H1 (cell line): ENCODE measurements around the gene SHROOM3. TPM values are rescaled to one million over a fixed set of nuclear protein-coding genes. Genes with fewer than 3 reads are reported as not detected.

Experiments used
- HDAC2 ChIP-seq, 2 experiments: fragments of 300-600 bp in 1 of 2; sonication (generic) in 1 of 2; IDR thresholded peaks; 2 replicates each; pipeline ENCODE4 v1.6.1; 2011 to 2012; ENCODE audit warnings: low read depth in 2 of 2, low read length in 2 of 2, mild to moderate bottlenecking in 2 of 2, moderate library complexity in 2 of 2, borderline replicate concordance in 1 of 2, inconsistent platforms in 1 of 2
- NRF1 ChIP-seq: IDR thresholded peaks from 2 replicates; pipeline ENCODE4 v1.6.1; 2011; ENCODE audit warnings: mild to moderate bottlenecking, low read depth, low read length, improper control_type of control experiment
- RAD21 ChIP-seq, 2 experiments: IDR thresholded peaks in 1 of 2; conservative IDR thresholded peaks in 1 of 2; 2 replicates each; pipeline ENCODE4 v1.6.1; 2011; ENCODE audit warnings: low read depth in 2 of 2, low read length in 2 of 2, improper control_type of control experiment in 1 of 2, inconsistent platforms in 1 of 2, mild to moderate bottlenecking in 1 of 2, moderate library complexity in 1 of 2
- RNF2 ChIP-seq: fragments of 200-900, 300-1000 bp; sonication (generic); IDR thresholded peaks from 2 replicates; pipeline ENCODE4 v1.7.1; 2016; ENCODE audit warnings: borderline replicate concordance, low read depth, mild to moderate bottlenecking, antibody characterized with exemption, low read length; ENCODE audit not compliant: poor library complexity, severe bottlenecking; ENCODE audit errors: missing control alignments
- SAP30 ChIP-seq: fragments of 300-600 bp; sonication (generic); IDR thresholded peaks from 2 replicates; pipeline ENCODE4 v1.7.1; 2012; ENCODE audit warnings: low read length, moderate library complexity, mild to moderate bottlenecking, inconsistent platforms; ENCODE audit not compliant: insufficient read depth, insufficient replicate concordance
- TAF1 ChIP-seq: IDR thresholded peaks from 2 replicates; pipeline ENCODE4 v1.6.1; 2011; ENCODE audit warnings: mild to moderate bottlenecking, low read depth, low read length
- TEAD4 ChIP-seq: IDR thresholded peaks from 2 replicates; pipeline ENCODE4 v1.6.1; 2012; ENCODE audit warnings: low read depth, low read length, inconsistent platforms, mixed read lengths
- polyA plus RNA-seq, 7 experiments: library from polyadenylated mRNA; depleted of rRNA in 3 of 7; stranded (reverse) in 5 of 7; unstranded in 2 of 7; fragments of >200 nt in 5 of 7; fragments of 200-250 nt in 2 of 7; gene quantifications; 1 replicate in 5 of 7; 2 replicates in 1 of 7; 4 replicates in 1 of 7; pipeline versions ENCODE4 v1.2.1 to v1.2.3, GENCODE V29; 2011 to 2013; ENCODE audit warnings: missing spikeins in 2 of 7, mixed read lengths in 2 of 7
- total RNA-seq: library from RNA; stranded (reverse); fragmentation: NEBNext Ultra II Directional; extraction: Animal tissue kit (Norgen Biotek cat#: 25700); gene quantifications from 2 replicates; pipeline ENCODE4 v1.2.1, GENCODE V29; 2021
- TF ChIP-seq, protein P1 (sequence below): IDR thresholded peaks from 2 replicates; pipeline ENCODE4 v1.6.1; 2012; ENCODE audit warnings: low read length, inconsistent platforms

The SHROOM3 gene
- total and polyA plus RNA-seq, 2 of the 8 experiments (the other 6 are each of a cell fraction or from before 2014, with no cell fraction given): 15.8 to 34.0 TPM

DNA sequence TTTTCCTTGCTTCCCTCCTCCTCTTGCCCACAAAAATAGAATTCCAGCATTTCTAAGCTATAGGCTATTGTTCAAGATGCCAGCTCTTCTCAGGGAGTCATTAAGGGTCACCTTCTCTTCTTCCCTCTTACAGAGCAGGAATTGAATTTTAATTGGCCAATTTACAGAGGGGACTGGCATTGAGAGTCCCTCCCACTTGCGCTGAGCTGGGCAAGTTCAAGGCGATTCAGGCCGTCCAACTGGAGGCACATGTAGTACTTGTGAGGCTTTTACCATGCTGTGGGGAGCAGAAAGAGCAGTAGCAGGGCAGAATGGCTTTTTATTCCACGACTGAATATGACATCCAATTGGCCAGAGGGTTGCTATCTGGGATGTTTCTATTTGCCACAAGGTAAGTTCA, 281.0 kb downstream of the SHROOM3 start (continued):
- TF ChIP-seq RNF2 (no peak), SAP30 (no peak), RAD21 (IDR thresholded peaks at IDR 0.05 in 1 of 2, conservative IDR thresholded peaks at IDR 0.05 in 1 of 2; ENCODE audit: low read depth in 2 of 2, low read length in 2 of 2) (no peak), NRF1 (no peak), TAF1 (no peak), TEAD4 (no peak), HDAC2 (IDR thresholded peaks at IDR 0.05; ENCODE audit: borderline replicate concordance in 1 of 2, low read depth in 2 of 2, low read length in 2 of 2) (no peak)
- TF ChIP-seq, protein P1, sequence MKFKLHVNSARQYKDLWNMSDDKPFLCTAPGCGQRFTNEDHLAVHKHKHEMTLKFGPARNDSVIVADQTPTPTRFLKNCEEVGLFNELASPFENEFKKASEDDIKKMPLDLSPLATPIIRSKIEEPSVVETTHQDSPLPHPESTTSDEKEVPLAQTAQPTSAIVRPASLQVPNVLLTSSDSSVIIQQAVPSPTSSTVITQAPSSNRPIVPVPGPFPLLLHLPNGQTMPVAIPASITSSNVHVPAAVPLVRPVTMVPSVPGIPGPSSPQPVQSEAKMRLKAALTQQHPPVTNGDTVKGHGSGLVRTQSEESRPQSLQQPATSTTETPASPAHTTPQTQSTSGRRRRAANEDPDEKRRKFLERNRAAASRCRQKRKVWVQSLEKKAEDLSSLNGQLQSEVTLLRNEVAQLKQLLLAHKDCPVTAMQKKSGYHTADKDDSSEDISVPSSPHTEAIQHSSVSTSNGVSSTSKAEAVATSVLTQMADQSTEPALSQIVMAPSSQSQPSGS: no peak
